MCF 10A (cell line): Measurements from ENCODE around the gene ST14. TPM values are rescaled to one million over a fixed set of nuclear protein-coding genes. Genes with fewer than 3 reads are reported as not detected.

ENCODE experiments used
- BruUV-seq: library from RNA; stranded (reverse); fragments of 400-500 nt; replicated peaks from 2 replicates; lab custom pipeline; 2021; lab: Mats Ljungman, UMichigan
- CTCF ChIA-PET: fragments of 300-600 bp; sonication (Branson Sonifier 250); formaldehyde crosslinking; extraction: SDS; loops from one replicate; lab custom pipeline; 2021; ENCODE audit warnings: antibody characterized with exemption, inconsistent platforms; lab: Yijun Ruan, JAX
- POLR2A ChIA-PET: fragments of 300-600, 350-650 bp; sonication (Branson Sonifier 250); formaldehyde crosslinking; extraction: SDS; loops from one replicate; lab custom pipeline; 2020; ENCODE audit warnings: antibody characterized with exemption, inconsistent platforms; lab: Yijun Ruan, JAX
- DNase-seq: peaks from one replicate; pipeline ENCODE4 v3.0.0-alpha.2; 2018; ENCODE audit not compliant: unreplicated experiment
- H3K27ac Mint-ChIP-seq: one replicate; pipeline ENCODE4 v1.8.0; 2022; ENCODE audit warnings: mild to moderate bottlenecking, low read depth, mixed read lengths; ENCODE audit not compliant: unreplicated experiment
- H3K27me3 Mint-ChIP-seq: one replicate; pipeline ENCODE4 v1.8.0; 2022; ENCODE audit warnings: mixed read lengths; ENCODE audit not compliant: insufficient read depth, unreplicated experiment
- H3K36me3 Mint-ChIP-seq: one replicate; pipeline ENCODE4 v1.8.0; 2022; ENCODE audit warnings: mild to moderate bottlenecking, moderate library complexity, mixed read lengths; ENCODE audit not compliant: insufficient read depth, unreplicated experiment
- H3K4me1 Mint-ChIP-seq: one replicate; pipeline ENCODE4 v1.8.0; 2022; ENCODE audit warnings: mixed read lengths; ENCODE audit not compliant: insufficient read depth, unreplicated experiment
- H3K4me3 Mint-ChIP-seq: one replicate; pipeline ENCODE4 v1.8.0; 2022; ENCODE audit warnings: mild to moderate bottlenecking, moderate library complexity, mixed read lengths; ENCODE audit not compliant: unreplicated experiment
- H3K9me3 Mint-ChIP-seq: one replicate; pipeline ENCODE4 v1.8.0; 2022; ENCODE audit warnings: mixed read lengths; ENCODE audit not compliant: unreplicated experiment
- CTCF ChIP-seq: fragments of 200-600 bp; IDR thresholded peaks from one replicate; pipeline ENCODE4 v1.8.0; 2022; ENCODE audit warnings: antibody characterized with exemption, mild to moderate bottlenecking; ENCODE audit not compliant: unreplicated experiment
- intact Hi-C: fragments of 100-400 bp; cut with micrococcal nuclease; formaldehyde crosslinking; loops from 2 replicates; pipeline ENCODE4 v1.14.1; 2022
- total RNA-seq: library from RNA; stranded (reverse); gene quantifications from 2 replicates; pipeline ENCODE4 v1.2.3, GENCODE V29; 2022

The ST14 gene
- total RNA-seq, 1 experiment from 2014 or later = 27.2 TPM

- BruUV-seq = no TSS peak
- H3K4me3 Mint-ChIP-seq = no peak overlapping the region
- intact Hi-C loops = no loop called here
- H3K9me3 Mint-ChIP-seq = no peaks in the 10 kb centered on the region
- no peaks in the 10 kb centered on the region for H3K27me3 Mint-ChIP-seq
- ChIA-PET POLR2A (no interaction called here), CTCF (interaction anchor here (0.6 to 4.9 kb wide), 3 partner anchors 9 to 60 kb away, joined by 3 to 33 read pairs (median 3); no protein-coding TSS in a partner anchor)
- no peak overlapping the region for H3K27ac Mint-ChIP-seq
- no peak for TF ChIP-seq CTCF
- H3K36me3 Mint-ChIP-seq = peaks cover 2% of the 10 kb centered on the region
- no peaks in the 10 kb centered on the region for H3K4me1 Mint-ChIP-seq
- DNase-seq = no peak
Observed at GRCh38 chr11:130203766-130204702, 44.5 kb downstream of the ST14 start.

DNA sequence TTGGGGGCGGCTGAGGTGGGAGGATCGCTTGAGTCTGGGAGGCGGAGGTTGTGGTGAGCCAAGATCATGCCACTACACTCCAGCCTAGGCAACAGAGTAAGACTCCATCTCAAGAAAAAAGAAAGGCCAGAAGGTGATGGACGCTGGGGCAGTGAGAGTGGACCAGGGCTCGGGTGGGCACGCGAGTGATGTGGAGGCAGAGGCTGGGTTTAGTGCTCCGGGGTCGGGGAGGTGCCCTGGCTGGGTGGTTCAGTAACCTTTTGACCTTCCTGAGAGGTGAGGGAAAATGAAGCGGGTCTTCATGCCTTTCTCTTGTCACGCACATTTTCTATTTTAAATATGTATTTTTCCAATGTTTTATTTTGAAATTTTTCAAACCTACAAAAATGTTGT, 45.1 kb downstream of the ST14 start:
- Mint-ChIP-seq H3K27ac (no peak overlapping the region), H3K9me3 (no peaks in the 10 kb centered on the region), H3K27me3 (no peaks in the 10 kb centered on the region), H3K4me1 (no peaks in the 10 kb centered on the region), H3K36me3 (peaks cover 5% of the 10 kb centered on the region), H3K4me3 (no peak overlapping the region)
- ChIA-PET POLR2A (interaction anchor here (0.9 kb wide), 1 partner anchor 54 kb away, joined by 3 read pairs; no protein-coding TSS in a partner anchor), CTCF (interaction anchor here (4.9 kb wide), 1 partner anchor 8 kb away, joined by 33 read pairs; no protein-coding TSS in a partner anchor)
- no peak for TF ChIP-seq CTCF
- no peak for DNase-seq
- intact Hi-C loops = no loop called here
- no TSS peak for BruUV-seq

DNA sequence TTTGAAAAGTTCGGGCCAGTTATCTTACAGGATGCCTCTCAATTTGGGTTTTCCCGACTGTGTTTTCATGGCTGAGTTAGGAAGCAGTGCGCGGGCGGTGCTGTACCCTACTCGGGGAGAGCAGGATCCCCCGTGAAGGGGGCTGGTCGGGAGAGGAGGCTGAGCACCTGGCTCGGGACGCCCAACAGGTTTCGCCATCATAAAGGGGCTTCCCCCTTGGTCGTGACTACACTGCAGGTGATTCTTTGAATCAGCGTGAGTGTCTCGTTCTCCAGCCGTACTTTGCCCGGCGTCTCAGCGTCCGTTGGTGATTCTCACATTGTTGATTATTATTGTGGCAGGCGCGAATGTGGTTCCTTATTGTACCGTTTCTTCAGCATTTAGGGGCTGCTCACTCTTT, 46.6 kb downstream of the ST14 start:
- no peak for DNase-seq
- Mint-ChIP-seq H3K4me3 (no peak overlapping the region), H3K4me1 (no peaks in the 10 kb centered on the region), H3K9me3 (no peaks in the 10 kb centered on the region), H3K27me3 (no peaks in the 10 kb centered on the region), H3K36me3 (peaks cover 5% of the 10 kb centered on the region), H3K27ac (no peak overlapping the region)
- no peak for TF ChIP-seq CTCF
- intact Hi-C loops = no loop called here
- BruUV-seq = no TSS peak
- POLR2A ChIA-PET = no interaction called here
- CTCF ChIA-PET = interaction anchor here (0.6 kb wide), 1 partner anchor 638 kb away, joined by 3 read pairs; no protein-coding TSS in a partner anchor
